Adrenal gland (tissue), 5 donors: ENCODE data around the gene ITPR1.

ENCODE experiments used
- POLR2A ChIP-seq, 2 donors: fragments of 450-650 bp; IDR thresholded peaks; one replicate each; pipeline ENCODE4 v1.6.1; 2017; ENCODE audit warnings: antibody characterized with exemption in 2 of 2, mild to moderate bottlenecking in 2 of 2, moderate library complexity in 1 of 2
- TF ChIP-seq, protein P1 (sequence below), 6 experiments: fragments of 450-650 bp in 4 of 6; fragments of 200-600 bp in 2 of 6; sonication (generic) in 1 of 6; IDR thresholded peaks; 1 replicate in 5 of 6; 2 replicates in 1 of 6; pipeline versions ENCODE4 v1.5.1 to v1.8.0; 2016 to 2021; ENCODE audit warnings: antibody characterized with exemption in 6 of 6, mild to moderate bottlenecking in 2 of 6, moderate library complexity in 1 of 6
- donor health status: DM: no; HTN: no; CAD: no.

DNA sequence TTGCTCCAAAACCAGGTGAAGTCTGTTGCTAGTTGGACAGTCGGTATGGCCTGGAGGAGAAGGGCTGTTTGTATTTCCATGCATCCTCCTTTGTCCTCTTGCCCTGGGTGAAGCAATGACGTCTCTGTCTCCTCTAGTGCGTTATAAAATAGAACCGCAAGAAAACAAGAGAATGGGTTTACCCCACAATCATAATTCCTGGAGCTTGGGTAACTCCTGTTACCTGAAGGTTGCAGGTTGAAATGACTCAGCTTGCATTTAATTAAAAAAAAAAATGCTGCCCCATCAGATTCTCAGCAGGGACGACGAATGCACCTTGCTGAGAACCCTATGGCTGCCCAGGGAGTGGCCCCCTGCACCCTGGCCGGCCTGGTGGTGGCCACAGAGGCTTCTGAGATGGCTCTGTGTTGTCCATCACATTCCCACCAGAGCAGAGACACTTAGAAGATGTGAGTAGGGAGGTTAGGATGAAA, 257.9 kb downstream of the ITPR1 start:
- TF ChIP-seq, protein P1, sequence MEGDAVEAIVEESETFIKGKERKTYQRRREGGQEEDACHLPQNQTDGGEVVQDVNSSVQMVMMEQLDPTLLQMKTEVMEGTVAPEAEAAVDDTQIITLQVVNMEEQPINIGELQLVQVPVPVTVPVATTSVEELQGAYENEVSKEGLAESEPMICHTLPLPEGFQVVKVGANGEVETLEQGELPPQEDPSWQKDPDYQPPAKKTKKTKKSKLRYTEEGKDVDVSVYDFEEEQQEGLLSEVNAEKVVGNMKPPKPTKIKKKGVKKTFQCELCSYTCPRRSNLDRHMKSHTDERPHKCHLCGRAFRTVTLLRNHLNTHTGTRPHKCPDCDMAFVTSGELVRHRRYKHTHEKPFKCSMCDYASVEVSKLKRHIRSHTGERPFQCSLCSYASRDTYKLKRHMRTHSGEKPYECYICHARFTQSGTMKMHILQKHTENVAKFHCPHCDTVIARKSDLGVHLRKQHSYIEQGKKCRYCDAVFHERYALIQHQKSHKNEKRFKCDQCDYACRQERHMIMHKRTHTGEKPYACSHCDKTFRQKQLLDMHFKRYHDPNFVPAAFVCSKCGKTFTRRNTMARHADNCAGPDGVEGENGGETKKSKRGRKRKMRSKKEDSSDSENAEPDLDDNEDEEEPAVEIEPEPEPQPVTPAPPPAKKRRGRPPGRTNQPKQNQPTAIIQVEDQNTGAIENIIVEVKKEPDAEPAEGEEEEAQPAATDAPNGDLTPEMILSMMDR (IDR thresholded peaks at IDR 0.05): no peak
- no peak for TF ChIP-seq POLR2A (IDR thresholded peaks at IDR 0.05)
